Esophagus muscularis mucosa (tissue), 4 donors: ENCODE results near the gene LRRC71.

Source experiments
- CTCF ChIP-seq, 3 experiments: fragments of 200-600 bp in 2 of 3; fragments of 450-650 bp in 1 of 3; sonication (generic) in 2 of 3; IDR thresholded peaks; one replicate each; pipeline ENCODE4 v1.5.1; 2017 to 2019; ENCODE audit warnings: antibody characterized with exemption in 3 of 3, mild to moderate bottlenecking in 2 of 3, moderate library complexity in 1 of 3
- EP300 ChIP-seq: sonication (generic); formaldehyde crosslinking; IDR thresholded peaks from one replicate; pipeline ENCODE4 v1.6.1; 2017; ENCODE audit warnings: antibody characterized with exemption
- POLR2A ChIP-seq: fragments of 450-650 bp; IDR thresholded peaks from one replicate; pipeline ENCODE4 v1.6.1; 2017; ENCODE audit warnings: antibody characterized with exemption, moderate library complexity, mild to moderate bottlenecking, low read depth
- POLR2AphosphoS5 ChIP-seq, 2 donors: sonication (generic); formaldehyde crosslinking; IDR thresholded peaks; one replicate each; pipeline ENCODE4 v1.6.1; 2017; ENCODE audit warnings: antibody characterized with exemption in 2 of 2

GRCh38 chr1:156874142-156874541 is 46.3 kb upstream of the LRRC71 start:
- TF ChIP-seq POLR2AphosphoS5 (IDR thresholded peaks at IDR 0.05) (no peak), CTCF (IDR thresholded peaks at IDR 0.05) (no peak), POLR2A (no peak), EP300 (no peak)
